ENCODE data around the gene FBN1. TPM values are rescaled to one million over a fixed set of nuclear protein-coding genes. Genes with fewer than 3 reads are reported as not detected.

Gene FBN1
- total RNA-seq, 2 experiments from 2014 or later = 1.3 to 1.7 TPM

GRCh38 chr15:48643776-48644466 lies 1.6 kb downstream of the FBN1 start:
- Mint-ChIP-seq H3K36me3 (ENCODE audit: low read depth) (no peaks in the 10 kb centered on the region), H3K4me3 (no peak overlapping the region), H3K9me3 (no peaks in the 10 kb centered on the region), H3K27ac (no peak overlapping the region), H3K4me1 (peaks cover 5% of the 10 kb centered on the region), H3K27me3 (peaks cover 51% of the 10 kb centered on the region)
- DNase-seq = no peak
- POLR2A ChIA-PET = no interaction called here
- CTCF ChIA-PET = no interaction called here

GRCh38 chr15:48643206-48643605 lies 2.3 kb downstream of the FBN1 start:
- Mint-ChIP-seq H3K27ac (no peak overlapping the region), H3K36me3 (ENCODE audit: low read depth) (no peaks in the 10 kb centered on the region), H3K27me3 (peaks cover 49% of the 10 kb centered on the region), H3K4me1 (peaks cover 5% of the 10 kb centered on the region), H3K4me3 (no peak overlapping the region), H3K9me3 (no peaks in the 10 kb centered on the region)
- no peak for DNase-seq
- ChIA-PET POLR2A (no interaction called here), CTCF (no interaction called here)

GRCh38 chr15:48642795-48643194 lies 2.7 kb downstream of the FBN1 start:
- Mint-ChIP-seq H3K27me3 (peaks cover 46% of the 10 kb centered on the region), H3K36me3 (ENCODE audit: low read depth) (no peaks in the 10 kb centered on the region), H3K4me3 (no peak overlapping the region), H3K9me3 (no peaks in the 10 kb centered on the region), H3K27ac (no peak overlapping the region), H3K4me1 (peaks cover 5% of the 10 kb centered on the region)
- ChIA-PET POLR2A (no interaction called here), CTCF (no interaction called here)
- DNase-seq = no peak

- POLR2A ChIA-PET = no interaction called here
- H3K9me3 Mint-ChIP-seq = no peaks in the 10 kb centered on the region
- CTCF ChIA-PET = no interaction called here
- H3K4me3 Mint-ChIP-seq = no peak overlapping the region
- no peak overlapping the region for H3K27ac Mint-ChIP-seq
- peaks cover 34% of the 10 kb centered on the region for H3K27me3 Mint-ChIP-seq
- H3K4me1 Mint-ChIP-seq = peaks cover 4% of the 10 kb centered on the region
- no peak for DNase-seq
- no peaks in the 10 kb centered on the region for H3K36me3 Mint-ChIP-seq (ENCODE audit: low read depth)
Measured at GRCh38 chr15:48641416-48641815, 4.1 kb downstream of the FBN1 start.

GRCh38 chr15:48638963-48639362 lies 6.5 kb downstream of the FBN1 start:
- Mint-ChIP-seq H3K9me3 (no peaks in the 10 kb centered on the region), H3K36me3 (ENCODE audit: low read depth) (no peaks in the 10 kb centered on the region), H3K4me1 (no peaks in the 10 kb centered on the region), H3K27ac (no peak overlapping the region), H3K27me3 (peaks cover 26% of the 10 kb centered on the region), H3K4me3 (no peak overlapping the region)
- POLR2A ChIA-PET = no interaction called here
- CTCF ChIA-PET = no interaction called here
- no peak for DNase-seq

GRCh38 chr15:48637639-48638038 lies 7.9 kb downstream of the FBN1 start:
- no peaks in the 10 kb centered on the region for H3K9me3 Mint-ChIP-seq
- H3K4me1 Mint-ChIP-seq = no peaks in the 10 kb centered on the region
- H3K27me3 Mint-ChIP-seq = peaks cover 14% of the 10 kb centered on the region
- no peaks in the 10 kb centered on the region for H3K36me3 Mint-ChIP-seq (ENCODE audit: low read depth)
- H3K27ac Mint-ChIP-seq = no peak overlapping the region
- no peak for DNase-seq
- ChIA-PET CTCF (interaction anchor here (1.3 kb wide), 1 partner anchor 285 kb away, joined by 3 read pairs; no protein-coding TSS in a partner anchor), POLR2A (no interaction called here)
- no peak overlapping the region for H3K4me3 Mint-ChIP-seq

- Mint-ChIP-seq H3K4me3 (no peak overlapping the region), H3K27ac (no peak overlapping the region), H3K27me3 (peaks cover 9% of the 10 kb centered on the region), H3K36me3 (ENCODE audit: low read depth) (no peaks in the 10 kb centered on the region), H3K4me1 (no peaks in the 10 kb centered on the region), H3K9me3 (no peaks in the 10 kb centered on the region)
- POLR2A ChIA-PET = no interaction called here
- CTCF ChIA-PET = no interaction called here
- DNase-seq = no peak
Measured at GRCh38 chr15:48636511-48636910, 9.0 kb downstream of the FBN1 start.

GRCh38 chr15:48634893-48635292 lies 10.6 kb downstream of the FBN1 start:
- Mint-ChIP-seq H3K27ac (no peak overlapping the region), H3K27me3 (no peaks in the 10 kb centered on the region), H3K4me1 (peaks cover 4% of the 10 kb centered on the region), H3K36me3 (ENCODE audit: low read depth) (no peaks in the 10 kb centered on the region), H3K9me3 (no peaks in the 10 kb centered on the region), H3K4me3 (no peak overlapping the region)
- no peak for DNase-seq
- CTCF ChIA-PET = no interaction called here
- POLR2A ChIA-PET = no interaction called here

GRCh38 chr15:48634096-48634495 lies 11.4 kb downstream of the FBN1 start:
- H3K4me1 Mint-ChIP-seq = peaks cover 4% of the 10 kb centered on the region
- ChIA-PET CTCF (no interaction called here), POLR2A (no interaction called here)
- no peaks in the 10 kb centered on the region for H3K36me3 Mint-ChIP-seq (ENCODE audit: low read depth)
- no peak overlapping the region for H3K27ac Mint-ChIP-seq
- H3K27me3 Mint-ChIP-seq = peaks cover under 1% of the 10 kb centered on the region
- no peaks in the 10 kb centered on the region for H3K9me3 Mint-ChIP-seq
- no peak for DNase-seq
- H3K4me3 Mint-ChIP-seq = no peak overlapping the region

GRCh38 chr15:48632651-48633050 lies 12.9 kb downstream of the FBN1 start:
- Mint-ChIP-seq H3K27ac (no peak overlapping the region), H3K27me3 (peaks cover 2% of the 10 kb centered on the region), H3K36me3 (ENCODE audit: low read depth) (no peaks in the 10 kb centered on the region), H3K4me3 (no peak overlapping the region), H3K9me3 (no peaks in the 10 kb centered on the region), H3K4me1 (peaks cover 4% of the 10 kb centered on the region)
- CTCF ChIA-PET = no interaction called here
- DNase-seq = no peak
- POLR2A ChIA-PET = no interaction called here

GRCh38 chr15:48631176-48631770 lies 14.2 kb downstream of the FBN1 start:
- Mint-ChIP-seq H3K9me3 (no peaks in the 10 kb centered on the region), H3K36me3 (ENCODE audit: low read depth) (no peaks in the 10 kb centered on the region), H3K4me1 (peaks cover 4% of the 10 kb centered on the region), H3K27me3 (peaks cover 3% of the 10 kb centered on the region), H3K4me3 (no peak overlapping the region), H3K27ac (no peak overlapping the region)
- CTCF ChIA-PET = no interaction called here
- POLR2A ChIA-PET = no interaction called here
- DNase-seq = no peak

GRCh38 chr15:48630245-48630644 lies 15.3 kb downstream of the FBN1 start:
- CTCF ChIA-PET = no interaction called here
- Mint-ChIP-seq H3K27ac (no peak overlapping the region), H3K4me3 (no peak overlapping the region), H3K9me3 (no peaks in the 10 kb centered on the region), H3K4me1 (peaks cover 4% of the 10 kb centered on the region), H3K27me3 (peaks cover 4% of the 10 kb centered on the region), H3K36me3 (ENCODE audit: low read depth) (no peaks in the 10 kb centered on the region)
- POLR2A ChIA-PET = no interaction called here
- DNase-seq = no peak

- H3K27ac Mint-ChIP-seq = no peak overlapping the region
- POLR2A ChIA-PET = no interaction called here
- DNase-seq = no peak
- H3K4me3 Mint-ChIP-seq = no peak overlapping the region
- no peaks in the 10 kb centered on the region for H3K36me3 Mint-ChIP-seq (ENCODE audit: low read depth)
- CTCF ChIA-PET = no interaction called here
- H3K27me3 Mint-ChIP-seq = peaks cover 4% of the 10 kb centered on the region
- H3K4me1 Mint-ChIP-seq = peaks cover 4% of the 10 kb centered on the region
- no peaks in the 10 kb centered on the region for H3K9me3 Mint-ChIP-seq
Measured at GRCh38 chr15:48628832-48629231, 16.7 kb downstream of the FBN1 start.

- CTCF ChIA-PET = no interaction called here
- POLR2A ChIA-PET = no interaction called here
Measured at GRCh38 chr15:48627260-48627940, 18.1 kb downstream of the FBN1 start.

More at GRCh38 chr15:48627260-48627940, 18.1 kb downstream of the FBN1 start:
- peaks cover 4% of the 10 kb centered on the region for H3K4me1 Mint-ChIP-seq
- no peak overlapping the region for H3K4me3 Mint-ChIP-seq
- H3K27ac Mint-ChIP-seq = no peak overlapping the region
- H3K36me3 Mint-ChIP-seq (ENCODE audit: low read depth) = no peaks in the 10 kb centered on the region
- DNase-seq = no peak
- H3K9me3 Mint-ChIP-seq = no peaks in the 10 kb centered on the region
- H3K27me3 Mint-ChIP-seq = peaks cover 4% of the 10 kb centered on the region

Measured in activated CD4-positive, alpha-beta memory T cell treated with anti-CD3 and anti-CD28 coated beads, Interleukin-2, amount 10 ng/mL, durations not matched to agents 7 days and 5 days (primary cell).